Right atrium auricular region (tissue), 2 donors: Measurements from ENCODE around the gene DYNLL1. TPM values are rescaled to one million over a fixed set of nuclear protein-coding genes. Genes with fewer than 3 reads are reported as not detected.
A peak's percentile ranks its signal among the peaks of the same experiment; 100 is the strongest.

Experiments used
- DNase-seq: peaks from one replicate; pipeline ENCODE4 v3.0.0-alpha.2; 2019; ENCODE audit warnings: low spot score
- H3K27ac ChIP-seq, 2 donors: fragments of 200-600 bp; sonication (generic); 1 replicate in 1 of 2; 2 replicates in 1 of 2; pipeline ENCODE4 v1.5.1; 2016 to 2019
- H3K27me3 ChIP-seq, 2 donors: fragments of 200-600 bp; sonication (generic); one replicate each; pipeline versions ENCODE4 v1.5.1 to v1.6.0; 2017 to 2019
- H3K36me3 ChIP-seq: fragments of 200-600 bp; sonication (generic); one replicate; pipeline ENCODE4 v1.5.1; 2016
- H3K4me1 ChIP-seq, 2 donors: fragments of 200-600 bp; sonication (generic); one replicate each; pipeline versions ENCODE4 v1.5.1 to v1.6.0; 2017 to 2019
- H3K4me3 ChIP-seq, 2 donors: fragments of 200-600 bp; sonication (generic); 1 replicate in 1 of 2; 2 replicates in 1 of 2; pipeline ENCODE4 v1.5.1; 2017 to 2019; ENCODE audit warnings: mild to moderate bottlenecking in 1 of 2, moderate library complexity in 1 of 2
- H3K9me3 ChIP-seq, 2 donors: fragments of 200-600 bp; sonication (generic); one replicate each; pipeline ENCODE4 v1.5.1; 2019
- CTCF ChIP-seq, 2 donors: fragments of 200-600 bp; sonication (generic); IDR thresholded peaks; one replicate each; pipeline ENCODE4 v1.5.1; 2019; ENCODE audit warnings: antibody characterized with exemption in 2 of 2
- total RNA-seq, 2 donors: library from RNA; depleted of rRNA; stranded (reverse); fragments of >200 nt; gene quantifications; one replicate each; pipeline ENCODE4 v1.1.0, GENCODE V29; 2016

DYNLL1 gene
- total RNA-seq, 2 donors from 2014 or later = 168 to 178 TPM

GRCh38 chr12:120495186-120495730 is 655 bp upstream of the DYNLL1 start:
- peaks cover 0 to 26% of the 10 kb centered on the region in 2 donors for H3K4me1 ChIP-seq
- H3K27me3 ChIP-seq = no peaks in the 10 kb centered on the region
- peak overlapping the region; percentile 85 to 93 for H3K4me3 ChIP-seq
- H3K9me3 ChIP-seq = no peaks in the 10 kb centered on the region
- TF ChIP-seq CTCF (IDR thresholded peaks at IDR 0.05) = no peak
- no peak for DNase-seq
- peak overlapping the region in 1 of 2 donors; percentile 82 for H3K27ac ChIP-seq
- H3K36me3 ChIP-seq = peaks cover 21% of the 10 kb centered on the region

- Histone ChIP-seq H3K9me3 (no peaks in the 10 kb centered on the region), H3K4me3 (peak overlapping the region; percentile 85 to 93), H3K36me3 (peaks cover 26% of the 10 kb centered on the region), H3K27me3 (no peaks in the 10 kb centered on the region), H3K4me1 (peaks cover 0 to 26% of the 10 kb centered on the region in 2 donors), H3K27ac (peak overlapping the region; percentile 82 to 89)
- DNase-seq = peak; percentile 76
- TF ChIP-seq CTCF (IDR thresholded peaks at IDR 0.05) = peak in 1 of 2 donors; percentile 31
Observed at GRCh38 chr12:120496413-120497340, 764 bp downstream of the DYNLL1 start.

GRCh38 chr12:120497524-120498150 is 1.7 kb downstream of the DYNLL1 start:
- DNase-seq = no peak
- Histone ChIP-seq H3K4me1 (peaks cover 0 to 26% of the 10 kb centered on the region in 2 donors), H3K27ac (peak overlapping the region in 1 of 2 donors; percentile 89), H3K9me3 (no peaks in the 10 kb centered on the region), H3K36me3 (peaks cover 29% of the 10 kb centered on the region), H3K4me3 (peak overlapping the region; percentile 85 to 93), H3K27me3 (no peaks in the 10 kb centered on the region)
- TF ChIP-seq CTCF (IDR thresholded peaks at IDR 0.05) = no peak

- TF ChIP-seq CTCF (IDR thresholded peaks at IDR 0.05) = no peak
- H3K27me3 ChIP-seq = no peaks in the 10 kb centered on the region
- H3K9me3 ChIP-seq = no peaks in the 10 kb centered on the region
- no peak for DNase-seq
- no peak overlapping the region for H3K4me3 ChIP-seq
- peaks cover 43% of the 10 kb centered on the region for H3K36me3 ChIP-seq
- peaks cover 0 to 26% of the 10 kb centered on the region in 2 donors for H3K4me1 ChIP-seq
- H3K27ac ChIP-seq = no peak overlapping the region
Observed at GRCh38 chr12:120498870-120499515, 3.1 kb downstream of the DYNLL1 start.

GRCh38 chr12:120500581-120500980 is 4.7 kb downstream of the DYNLL1 start:
- Histone ChIP-seq H3K27me3 (no peaks in the 10 kb centered on the region), H3K36me3 (peaks cover 44% of the 10 kb centered on the region), H3K27ac (no peak overlapping the region), H3K9me3 (no peaks in the 10 kb centered on the region), H3K4me3 (no peak overlapping the region), H3K4me1 (peaks cover 0 to 16% of the 10 kb centered on the region in 2 donors)
- DNase-seq = no peak
- no peak for TF ChIP-seq CTCF (IDR thresholded peaks at IDR 0.05)
